HG03457 (cell line): Measurements from ENCODE around the gene TBRG4.

Experiments
- ATAC-seq: cut with Tn5 transposase; IDR thresholded peaks from one replicate; pipeline ENCODE4 v1.9.1; 2021; ENCODE audit warnings: moderate number of reproducible peaks; ENCODE audit not compliant: unreplicated experiment

Gene TBRG4

DNA sequence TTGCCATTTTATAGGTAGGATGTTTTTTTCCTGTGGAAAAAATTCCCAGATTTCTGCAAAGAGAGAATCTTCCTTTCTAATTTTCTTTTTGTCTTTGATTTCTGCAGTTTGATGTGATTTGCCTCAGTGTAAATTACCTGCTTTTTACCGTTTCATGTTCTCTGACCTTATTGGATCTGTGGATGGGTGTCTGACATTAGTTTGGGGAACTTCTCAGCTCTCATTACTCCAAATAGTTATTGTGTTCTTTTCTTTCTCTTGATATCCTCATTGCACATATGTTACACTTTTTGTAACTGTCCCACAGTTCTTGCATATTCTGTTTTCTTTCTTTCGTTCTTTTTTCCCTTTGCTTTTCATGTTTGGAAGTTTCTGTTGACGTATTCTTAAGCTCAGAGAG is 51.2 kb downstream of the TBRG4 start:
- no peak for ATAC-seq

DNA sequence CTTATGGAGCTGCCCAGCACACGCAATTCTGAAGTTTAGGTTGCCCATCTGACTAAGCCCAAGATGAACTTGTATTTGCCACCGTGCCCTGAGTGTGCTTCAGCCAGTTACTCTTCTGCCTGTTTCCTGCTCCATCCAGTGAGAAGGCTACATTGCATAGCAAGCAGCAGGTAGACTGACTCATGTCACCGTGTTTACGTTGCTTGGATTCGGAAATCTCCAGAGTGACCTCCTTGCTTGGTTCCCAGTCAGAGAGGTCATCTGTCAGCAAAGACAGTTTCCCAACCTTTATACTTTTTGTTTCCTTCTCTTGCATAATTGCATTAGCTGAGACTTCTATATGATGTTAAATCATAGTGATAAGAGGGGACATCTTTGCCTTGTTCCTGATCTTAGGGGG is 53.6 kb downstream of the TBRG4 start:
- no peak for ATAC-seq

DNA sequence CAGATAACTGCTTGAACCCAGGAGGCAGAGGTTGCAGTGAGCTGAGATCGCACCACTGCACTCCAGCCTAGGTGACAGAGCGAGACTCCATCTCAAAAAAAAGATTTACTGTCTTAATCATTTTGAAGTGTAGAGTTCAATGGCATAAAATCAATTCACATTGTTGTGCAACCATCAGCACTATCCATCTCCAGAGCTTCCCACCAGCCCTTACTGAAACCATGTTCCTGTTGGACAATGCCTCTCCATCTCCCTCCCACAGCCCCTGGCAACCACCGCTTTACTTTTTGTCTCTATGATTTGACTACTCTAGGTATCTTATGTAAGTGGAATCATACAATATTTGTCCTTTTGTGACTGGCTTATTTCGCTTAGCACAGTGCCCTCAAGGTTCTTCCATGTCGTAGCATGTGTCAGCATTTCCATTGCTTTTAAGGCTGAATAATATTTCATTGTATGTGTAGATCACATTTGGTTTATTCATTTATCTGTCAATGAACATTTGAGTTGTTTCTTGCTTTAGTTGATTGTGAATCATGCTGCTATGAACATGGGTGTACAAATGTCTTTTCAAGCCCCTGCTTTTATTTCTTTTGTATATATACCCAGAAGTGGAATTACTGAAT is 55.8 kb downstream of the TBRG4 start:
- no peak for ATAC-seq

DNA sequence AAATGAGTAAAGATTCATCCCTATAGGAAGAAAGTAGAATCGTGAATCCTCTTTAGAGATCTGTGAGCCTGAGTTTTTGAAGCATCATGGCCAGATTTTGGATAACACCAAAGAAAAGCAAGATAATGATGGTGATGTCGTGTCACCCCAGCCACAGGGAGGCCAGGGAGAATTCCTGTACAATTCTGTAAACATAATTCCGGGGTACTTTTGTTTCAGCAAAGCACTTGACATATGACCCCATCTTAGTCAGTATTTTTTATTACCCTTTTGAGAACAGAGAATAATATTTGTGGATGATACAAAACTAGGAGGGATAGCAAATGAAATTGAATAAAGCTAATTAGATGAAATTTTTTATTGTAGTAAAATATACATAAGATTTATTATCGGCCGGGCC is 56.5 kb downstream of the TBRG4 start:
- ATAC-seq = no peak

DNA sequence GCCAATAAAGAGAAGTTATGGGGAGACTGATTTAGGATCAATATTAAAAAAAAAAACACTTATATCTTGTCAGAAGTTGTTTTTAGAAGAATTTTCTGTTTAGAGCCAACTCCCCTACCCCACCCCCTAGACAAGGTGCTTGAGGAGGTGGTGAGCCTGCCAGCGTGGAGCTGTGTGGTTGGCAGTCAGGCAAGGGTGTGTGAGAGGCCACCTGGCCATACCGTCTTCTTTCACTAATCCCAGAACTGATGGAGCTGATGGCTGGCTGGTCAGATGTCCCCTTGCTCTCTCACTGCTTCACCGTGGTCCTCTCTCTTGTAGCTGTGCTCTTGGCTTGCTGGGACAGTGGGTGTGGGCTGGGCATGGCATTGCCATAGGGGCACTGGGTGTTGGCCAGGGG is 57.1 kb downstream of the TBRG4 start:
- no peak for ATAC-seq

DNA sequence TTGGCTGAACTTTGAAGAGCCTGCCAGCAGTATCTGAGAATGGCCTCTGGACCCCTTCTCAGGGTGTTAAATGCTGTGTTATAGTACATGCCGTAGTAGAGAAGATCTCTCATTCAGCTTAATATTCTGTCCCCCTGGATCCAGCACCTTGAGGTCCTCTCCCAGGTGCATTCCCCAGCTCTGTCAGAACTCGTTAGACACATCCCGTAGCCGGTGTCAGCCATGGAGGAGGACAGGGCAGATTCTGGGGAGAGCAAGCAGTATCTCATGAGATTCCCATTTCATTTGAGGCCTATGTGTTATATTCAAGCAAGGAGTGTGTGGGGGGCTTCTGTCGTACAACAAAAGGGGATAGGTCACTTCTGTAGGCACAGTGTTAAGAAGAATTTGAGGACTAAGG is 57.6 kb downstream of the TBRG4 start:
- no peak for ATAC-seq

DNA sequence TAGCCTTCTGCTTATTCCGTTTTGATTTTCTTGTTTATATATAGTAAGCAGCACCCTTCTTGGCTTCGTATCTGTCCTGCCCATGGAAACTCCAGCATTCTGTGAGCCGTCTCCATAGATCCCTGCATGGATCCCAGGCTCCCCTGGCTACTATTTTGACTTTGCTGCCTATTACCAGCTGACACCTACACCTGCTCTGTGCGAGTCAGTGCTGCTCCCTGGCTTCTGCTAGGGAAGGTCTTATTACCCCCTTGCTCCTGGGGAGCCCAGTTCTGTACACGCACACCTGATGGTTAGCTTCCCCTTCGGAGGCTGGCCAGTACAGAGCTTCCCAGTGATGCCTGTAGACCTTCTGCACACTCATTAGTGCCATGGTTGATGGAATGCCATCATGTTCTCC is 58.1 kb downstream of the TBRG4 start:
- no peak for ATAC-seq

DNA sequence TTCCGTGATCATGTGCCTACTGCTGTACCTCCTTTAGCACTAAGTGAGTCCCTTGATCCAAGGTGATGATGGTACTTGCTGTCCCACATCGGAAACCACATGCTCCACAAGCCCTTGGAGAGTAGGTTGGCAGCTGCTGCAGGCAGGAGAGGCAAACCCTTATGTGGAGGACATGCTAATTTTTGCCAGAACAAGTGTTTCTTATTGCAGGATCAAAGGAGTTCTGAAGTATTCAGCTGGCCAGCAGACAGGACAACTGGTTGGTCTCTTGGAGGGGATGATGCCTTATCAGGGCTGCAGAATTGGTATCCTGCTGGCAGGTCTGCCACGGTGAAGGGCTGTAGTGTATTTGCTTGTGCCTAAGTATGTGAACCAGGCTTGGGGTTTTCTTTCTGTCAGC is 59.5 kb downstream of the TBRG4 start:
- ATAC-seq = no peak

DNA sequence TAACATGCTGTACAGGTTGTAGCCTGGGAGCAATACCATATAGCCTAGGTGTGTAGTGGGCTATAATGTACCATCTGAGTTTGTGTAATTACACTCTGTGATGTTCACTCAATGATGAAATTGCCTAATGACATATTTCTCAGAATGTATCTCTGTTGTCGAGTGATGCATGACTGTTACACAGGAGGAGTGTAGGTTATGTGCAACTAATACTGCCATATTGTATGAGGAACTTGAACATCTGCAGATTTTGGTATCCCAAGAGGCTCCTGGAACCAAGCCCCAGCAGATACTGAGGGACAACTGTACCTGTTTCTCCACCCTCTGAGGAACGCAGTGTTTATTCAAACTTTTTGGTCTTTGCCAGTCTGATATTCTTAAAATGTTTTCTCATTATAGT is 61.3 kb downstream of the TBRG4 start:
- no peak for ATAC-seq
